C4-2B (cell line): ENCODE data around the gene RIMBP2.

Experiments used
- CTCF ChIP-seq: fragments of 450-650 bp; conservative IDR thresholded peaks from 2 replicates; pipeline ENCODE4 v1.5.1; 2017; ENCODE audit warnings: mild to moderate bottlenecking
- ZFX ChIP-seq: fragments of 450-650 bp; IDR thresholded peaks from 2 replicates; pipeline ENCODE4 v1.6.1; 2017

- TF ChIP-seq CTCF = no peak
- TF ChIP-seq ZFX = no peak
These were observed 69.3 kb downstream of the RIMBP2 start for GRCh38 chr12:130646716-130647370.
